Measurements from ENCODE around the gene ZNF805.

GRCh38 chr19:57191141-57192076, 49.0 kb upstream of the ZNF805 start, which contains the start of gene ZNF264:
- TF ChIP-seq EP300 (IDR thresholded peaks at IDR 0.05), result no peak
- TF ChIP-seq CTCF (IDR thresholded peaks at IDR 0.05), result no peak
- peak; percentile 36 for TF ChIP-seq POLR2A (IDR thresholded peaks at IDR 0.05)

All from ovary (tissue), 3 donors.